Thyroid gland (tissue), 4 donors: ENCODE results near the gene LYSMD3. TPM values are rescaled to one million over a fixed set of nuclear protein-coding genes. Genes with fewer than 3 reads are reported as not detected.

Experiments
- DNase-seq, 2 donors: peaks; one replicate each; pipeline ENCODE4 v3.0.0-alpha.2; 2019
- H3K27ac ChIP-seq, 3 donors: fragments of 200-600 bp; sonication (generic); 1 replicate in 2 of 3; 2 replicates in 1 of 3; pipeline ENCODE4 v1.5.1; 2016 to 2019; ENCODE audit warnings: mild to moderate bottlenecking in 1 of 3, moderate library complexity in 1 of 3
- H3K27me3 ChIP-seq: fragments of 200-600 bp; sonication (generic); one replicate; pipeline ENCODE4 v1.5.1; 2019
- H3K36me3 ChIP-seq, 2 donors: fragments of 200-600 bp; sonication (generic); one replicate each; pipeline ENCODE4 v1.5.1; 2016 to 2019
- H3K4me1 ChIP-seq, 2 donors: fragments of 200-600 bp; sonication (generic); one replicate each; pipeline ENCODE4 v1.5.1; 2017 to 2019
- H3K4me3 ChIP-seq, 3 donors: fragments of 200-600 bp; sonication (generic); replicated peaks in 1 of 3; 1 replicate in 2 of 3; 2 replicates in 1 of 3; pipeline ENCODE4 v1.5.1; 2016; ENCODE audit warnings: mild to moderate bottlenecking in 1 of 3
- H3K9me3 ChIP-seq: fragments of 200-600 bp; sonication (generic); one replicate; pipeline ENCODE4 v1.5.1; 2017
- CTCF ChIP-seq, 6 experiments: fragments of 200-600 bp in 3 of 6; fragments of 450-650 bp in 3 of 6; sonication (generic) in 3 of 6; IDR thresholded peaks; one replicate each; pipeline ENCODE4 v1.5.1; 2016 to 2019; ENCODE audit warnings: antibody characterized with exemption in 6 of 6, mild to moderate bottlenecking in 2 of 6, inconsistent platforms in 1 of 6, moderate library complexity in 1 of 6
- POLR2A ChIP-seq, 2 donors: fragments of 450-650 bp; IDR thresholded peaks; one replicate each; pipeline ENCODE4 v1.6.1; 2017; ENCODE audit warnings: antibody characterized with exemption in 2 of 2, mild to moderate bottlenecking in 2 of 2, moderate library complexity in 1 of 2
- WGBS, 2 donors: methylation state at CpG; one replicate each; pipeline ENCODE4 v1.1.5; 2017; 5-methylcytosine and 5-hydroxymethylcytosine counted together
- intact Hi-C: fragments of 100-400 bp; cut with DNase I; formaldehyde crosslinking; loops from one replicate; pipeline ENCODE4 v1.15.1; 2023
- total RNA-seq, 4 donors: library from RNA; depleted of rRNA; stranded (reverse); fragments of >200 nt; gene quantifications; one replicate each; pipeline ENCODE4 v1.2.3, GENCODE V29; 2016

LYSMD3 gene
- total RNA-seq, 4 donors from 2014 or later: 20.9 to 32.7 (median 27.2) TPM

GRCh38 chr5:90554358-90555006, 25.1 kb upstream of the LYSMD3 start:
- Histone ChIP-seq H3K4me1 (peaks cover 0 to 4% of the 10 kb centered on the region in 2 donors), H3K36me3 (no peaks in the 10 kb centered on the region), H3K27me3 (no peaks in the 10 kb centered on the region), H3K27ac (no peak overlapping the region), H3K4me3 (no peak overlapping the region), H3K9me3 (no peaks in the 10 kb centered on the region)
- intact Hi-C loops: no loop called here
- 83 to 89% methylated on average over 4 of the region's 4 CpGs for WGBS, 2 donors
- DNase-seq: no peak
- TF ChIP-seq CTCF (IDR thresholded peaks at IDR 0.05): no peak
- no peak for TF ChIP-seq POLR2A (IDR thresholded peaks at IDR 0.05)

- Histone ChIP-seq H3K4me1 (peaks cover 4 to 5% of the 10 kb centered on the region in 2 donors), H3K36me3 (no peaks in the 10 kb centered on the region), H3K27ac (no peak overlapping the region), H3K4me3 (no peak overlapping the region), H3K27me3 (no peaks in the 10 kb centered on the region), H3K9me3 (no peaks in the 10 kb centered on the region)
- DNase-seq: no peak
- intact Hi-C loops: no loop called here
- TF ChIP-seq CTCF (IDR thresholded peaks at IDR 0.05): no peak
- TF ChIP-seq POLR2A (IDR thresholded peaks at IDR 0.05): no peak
These were observed 24.3 kb upstream of the LYSMD3 start for GRCh38 chr5:90553711-90554110.

GRCh38 chr5:90551376-90551775, 22.0 kb upstream of the LYSMD3 start:
- no peak for TF ChIP-seq CTCF (IDR thresholded peaks at IDR 0.05)
- TF ChIP-seq POLR2A (IDR thresholded peaks at IDR 0.05): no peak
- Histone ChIP-seq H3K4me3 (no peak overlapping the region), H3K36me3 (no peaks in the 10 kb centered on the region), H3K4me1 (peaks cover 15 to 19% of the 10 kb centered on the region in 2 donors), H3K27ac (no peak overlapping the region), H3K27me3 (no peaks in the 10 kb centered on the region), H3K9me3 (no peaks in the 10 kb centered on the region)
- WGBS, 2 donors: 80 to 95% methylated on average over 5 of the region's 5 CpGs
- DNase-seq: no peak
- intact Hi-C loops: no loop called here

- no peak overlapping the region for H3K4me3 ChIP-seq
- 84 to 96% methylated on average over 3 of the region's 3 CpGs for WGBS, 2 donors
These were observed 21.6 kb upstream of the LYSMD3 start for GRCh38 chr5:90550963-90551362.

More at GRCh38 chr5:90550963-90551362, 21.6 kb upstream of the LYSMD3 start:
- TF ChIP-seq POLR2A (IDR thresholded peaks at IDR 0.05) (no peak), CTCF (IDR thresholded peaks at IDR 0.05) (no peak)
- no peak for DNase-seq
- Histone ChIP-seq H3K27ac (no peak overlapping the region), H3K36me3 (no peaks in the 10 kb centered on the region), H3K4me1 (peaks cover 15 to 19% of the 10 kb centered on the region in 2 donors), H3K9me3 (no peaks in the 10 kb centered on the region), H3K27me3 (no peaks in the 10 kb centered on the region)
- intact Hi-C loops: no loop called here
